ENCODE measurements around the gene SPAG8.

DNA sequence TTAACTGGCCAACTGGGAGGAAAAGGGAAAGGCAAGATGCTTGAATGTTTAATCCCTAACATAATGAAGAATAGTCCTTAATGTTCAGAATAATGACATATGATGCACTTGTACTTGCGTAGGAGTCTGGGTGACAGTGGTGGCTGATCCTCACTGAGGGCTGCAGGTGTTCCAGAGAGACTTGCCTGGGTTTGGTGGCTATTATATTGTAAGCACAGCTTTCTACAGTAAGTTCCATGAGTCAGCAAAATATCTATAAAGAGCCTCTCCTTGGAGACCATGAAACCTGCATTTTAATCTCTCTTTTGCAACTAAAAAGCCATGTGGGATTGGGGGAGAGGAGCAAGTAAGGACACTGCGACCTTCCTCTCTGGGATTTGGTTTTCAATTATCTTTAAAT, 22.5 kb downstream of the SPAG8 start:
- TF ChIP-seq POLR2A (IDR thresholded peaks at IDR 0.05), result no peak
- TF ChIP-seq, protein P1, sequence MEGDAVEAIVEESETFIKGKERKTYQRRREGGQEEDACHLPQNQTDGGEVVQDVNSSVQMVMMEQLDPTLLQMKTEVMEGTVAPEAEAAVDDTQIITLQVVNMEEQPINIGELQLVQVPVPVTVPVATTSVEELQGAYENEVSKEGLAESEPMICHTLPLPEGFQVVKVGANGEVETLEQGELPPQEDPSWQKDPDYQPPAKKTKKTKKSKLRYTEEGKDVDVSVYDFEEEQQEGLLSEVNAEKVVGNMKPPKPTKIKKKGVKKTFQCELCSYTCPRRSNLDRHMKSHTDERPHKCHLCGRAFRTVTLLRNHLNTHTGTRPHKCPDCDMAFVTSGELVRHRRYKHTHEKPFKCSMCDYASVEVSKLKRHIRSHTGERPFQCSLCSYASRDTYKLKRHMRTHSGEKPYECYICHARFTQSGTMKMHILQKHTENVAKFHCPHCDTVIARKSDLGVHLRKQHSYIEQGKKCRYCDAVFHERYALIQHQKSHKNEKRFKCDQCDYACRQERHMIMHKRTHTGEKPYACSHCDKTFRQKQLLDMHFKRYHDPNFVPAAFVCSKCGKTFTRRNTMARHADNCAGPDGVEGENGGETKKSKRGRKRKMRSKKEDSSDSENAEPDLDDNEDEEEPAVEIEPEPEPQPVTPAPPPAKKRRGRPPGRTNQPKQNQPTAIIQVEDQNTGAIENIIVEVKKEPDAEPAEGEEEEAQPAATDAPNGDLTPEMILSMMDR (IDR thresholded peaks at IDR 0.05), result no peak
